Tibial nerve (tissue), 4 donors: ENCODE measurements around the gene ANKRD66.

Experiments
- CTCF ChIP-seq, 5 experiments: fragments of 200-600 bp in 3 of 5; fragments of 450-650 bp in 2 of 5; sonication (generic) in 3 of 5; IDR thresholded peaks; one replicate each; pipeline ENCODE4 v1.5.1; 2016 to 2019; ENCODE audit warnings: antibody characterized with exemption in 5 of 5, mild to moderate bottlenecking in 3 of 5, moderate library complexity in 2 of 5
- EP300 ChIP-seq, 2 donors: sonication (generic); formaldehyde crosslinking; IDR thresholded peaks; one replicate each; pipeline ENCODE4 v1.6.1; 2017; ENCODE audit warnings: antibody characterized with exemption in 2 of 2, mild to moderate bottlenecking in 1 of 2
- POLR2A ChIP-seq, 2 donors: fragments of 450-650 bp; IDR thresholded peaks; one replicate each; pipeline ENCODE4 v1.6.1; 2017; ENCODE audit warnings: antibody characterized with exemption in 2 of 2, mild to moderate bottlenecking in 2 of 2, moderate library complexity in 2 of 2

GRCh38 chr6:46795816-46796215 is 49.1 kb downstream of the ANKRD66 start:
- TF ChIP-seq CTCF (IDR thresholded peaks at IDR 0.05), result no peak
- no peak for TF ChIP-seq POLR2A (IDR thresholded peaks at IDR 0.05)
- no peak for TF ChIP-seq EP300 (IDR thresholded peaks at IDR 0.05)
